ENCODE results near the gene COL9A1. TPM values are rescaled to one million over a fixed set of nuclear protein-coding genes. Genes with fewer than 3 reads are reported as not detected.
"Not testable (repeated sequence)": the region's sequence is repeated elsewhere in the genome, so short reads cannot be mapped to it uniquely, and the experiment has no call there.

COL9A1 gene
- not detected in 2 replicates for total RNA-seq
- long read RNA-seq = 0 reads

DNA sequence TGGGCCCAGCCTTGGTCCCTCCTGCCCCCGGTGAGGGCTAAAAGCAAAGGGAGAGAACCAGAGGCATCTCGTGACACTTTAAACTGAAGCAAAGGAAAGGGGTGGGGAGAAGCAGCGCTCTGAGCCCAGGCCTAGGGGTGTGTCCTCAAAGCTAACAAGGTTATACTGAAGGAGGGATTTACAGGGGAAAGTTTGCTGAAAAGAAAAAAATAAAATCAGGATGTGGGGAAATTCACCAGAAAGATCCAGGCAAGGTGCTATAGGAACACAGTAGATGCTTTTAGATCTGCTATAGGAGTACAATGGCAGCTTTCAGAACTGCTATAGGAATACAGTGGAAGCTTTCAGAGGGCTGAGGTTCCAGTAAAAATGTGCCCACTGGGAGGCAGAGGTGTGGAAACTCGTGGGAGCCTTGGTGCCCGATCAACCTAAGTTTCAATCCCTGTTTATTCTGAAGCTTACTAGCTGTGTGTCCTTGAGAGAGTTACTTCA, at the start of gene COL9A1:
Gene COL9A1, minus strand, starts transcription at position 51 of the 492 bp plus-strand sequence. CDS start 160 bp downstream, outside the sequence.
- Mint-ChIP-seq H3K4me1 (ENCODE audit: unreplicated experiment) (no peaks in the 10 kb centered on the region), H3K27me3 (ENCODE audit: unreplicated experiment) (peaks cover 41% of the 10 kb centered on the region), H3K4me3 (ENCODE audit: unreplicated experiment) (no peak within 1 kb of the TSS)

DNA sequence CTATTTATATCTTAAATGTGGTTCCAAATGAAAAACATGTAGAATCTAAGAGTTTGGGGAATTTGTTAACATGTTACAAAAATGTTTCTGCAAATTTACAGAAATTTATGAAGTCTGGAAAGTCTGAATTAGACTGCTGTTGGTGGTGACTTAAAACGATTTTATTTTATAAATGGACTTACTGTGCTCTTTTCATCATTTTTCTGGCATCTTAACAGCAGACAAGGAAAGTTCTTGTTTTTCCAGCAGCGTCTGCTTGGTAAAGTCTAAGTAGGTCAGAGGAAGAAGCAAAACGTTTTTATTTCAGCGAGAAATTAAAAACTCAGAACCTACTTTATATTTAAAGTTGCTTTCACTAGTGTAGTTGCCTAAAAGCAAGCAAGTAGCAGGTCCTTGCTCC, 48.6 kb upstream of the COL9A1 start:
- H3K27me3 Mint-ChIP-seq (ENCODE audit: unreplicated experiment) = peaks cover 29% of the 10 kb centered on the region

More for the DNA sequence above, at the start of gene COL9A1:
- H3K9me3 Mint-ChIP-seq (ENCODE audit: unreplicated experiment) = no peaks in the 10 kb centered on the region
- TF ChIP-seq, protein P1, sequence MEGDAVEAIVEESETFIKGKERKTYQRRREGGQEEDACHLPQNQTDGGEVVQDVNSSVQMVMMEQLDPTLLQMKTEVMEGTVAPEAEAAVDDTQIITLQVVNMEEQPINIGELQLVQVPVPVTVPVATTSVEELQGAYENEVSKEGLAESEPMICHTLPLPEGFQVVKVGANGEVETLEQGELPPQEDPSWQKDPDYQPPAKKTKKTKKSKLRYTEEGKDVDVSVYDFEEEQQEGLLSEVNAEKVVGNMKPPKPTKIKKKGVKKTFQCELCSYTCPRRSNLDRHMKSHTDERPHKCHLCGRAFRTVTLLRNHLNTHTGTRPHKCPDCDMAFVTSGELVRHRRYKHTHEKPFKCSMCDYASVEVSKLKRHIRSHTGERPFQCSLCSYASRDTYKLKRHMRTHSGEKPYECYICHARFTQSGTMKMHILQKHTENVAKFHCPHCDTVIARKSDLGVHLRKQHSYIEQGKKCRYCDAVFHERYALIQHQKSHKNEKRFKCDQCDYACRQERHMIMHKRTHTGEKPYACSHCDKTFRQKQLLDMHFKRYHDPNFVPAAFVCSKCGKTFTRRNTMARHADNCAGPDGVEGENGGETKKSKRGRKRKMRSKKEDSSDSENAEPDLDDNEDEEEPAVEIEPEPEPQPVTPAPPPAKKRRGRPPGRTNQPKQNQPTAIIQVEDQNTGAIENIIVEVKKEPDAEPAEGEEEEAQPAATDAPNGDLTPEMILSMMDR (IDR thresholded peaks at IDR 0.05) = no peak
- H3K27ac Mint-ChIP-seq (ENCODE audit: unreplicated experiment) = no peak within 1 kb of the TSS
- no peak for DNase-seq (ENCODE audit: extremely low spot score, unreplicated experiment)
- H3K36me3 Mint-ChIP-seq (ENCODE audit: unreplicated experiment) = no peaks in the 10 kb centered on the region

DNA sequence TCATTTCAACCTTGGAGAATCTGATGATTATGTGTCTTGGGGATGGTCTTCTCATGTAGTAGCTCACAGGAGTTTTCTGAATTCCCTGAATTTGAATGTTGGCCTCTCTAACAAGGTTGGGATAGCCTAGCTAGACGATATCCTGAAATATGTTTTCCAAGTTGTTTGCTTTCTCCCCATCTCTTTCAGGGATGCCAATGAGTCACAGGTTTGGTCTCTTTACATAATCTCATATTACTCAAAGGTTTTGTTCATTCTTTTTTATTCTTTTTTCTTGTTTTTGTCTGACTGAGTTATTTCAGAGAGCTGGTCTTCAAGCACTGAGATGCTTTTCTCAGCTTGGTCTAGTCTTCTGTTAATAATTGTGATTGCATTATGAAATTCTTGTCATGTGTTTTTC, 42.7 kb upstream of the COL9A1 start:
- Mint-ChIP-seq H3K4me1 (ENCODE audit: unreplicated experiment) (no peaks in the 10 kb centered on the region), H3K9me3 (ENCODE audit: unreplicated experiment) (no peaks in the 10 kb centered on the region), H3K4me3 (ENCODE audit: unreplicated experiment) (no peak overlapping the region), H3K27ac (ENCODE audit: unreplicated experiment) (no peak overlapping the region), H3K36me3 (ENCODE audit: unreplicated experiment) (no peaks in the 10 kb centered on the region), H3K27me3 (ENCODE audit: unreplicated experiment) (peaks cover 7% of the 10 kb centered on the region)
- TF ChIP-seq, protein P1 (IDR thresholded peaks at IDR 0.05) = no peak
- DNase-seq (ENCODE audit: extremely low spot score, unreplicated experiment) = no peak

More for the DNA sequence above, 48.6 kb upstream of the COL9A1 start:
- no peaks in the 10 kb centered on the region for H3K36me3 Mint-ChIP-seq (ENCODE audit: unreplicated experiment)
- H3K9me3 Mint-ChIP-seq (ENCODE audit: unreplicated experiment) = no peaks in the 10 kb centered on the region
- no peak overlapping the region for H3K27ac Mint-ChIP-seq (ENCODE audit: unreplicated experiment)
- no peaks in the 10 kb centered on the region for H3K4me1 Mint-ChIP-seq (ENCODE audit: unreplicated experiment)
- no peak for DNase-seq (ENCODE audit: extremely low spot score, unreplicated experiment)
- TF ChIP-seq, protein P1 (IDR thresholded peaks at IDR 0.05) = no peak
- H3K4me3 Mint-ChIP-seq (ENCODE audit: unreplicated experiment) = no peak overlapping the region

DNA sequence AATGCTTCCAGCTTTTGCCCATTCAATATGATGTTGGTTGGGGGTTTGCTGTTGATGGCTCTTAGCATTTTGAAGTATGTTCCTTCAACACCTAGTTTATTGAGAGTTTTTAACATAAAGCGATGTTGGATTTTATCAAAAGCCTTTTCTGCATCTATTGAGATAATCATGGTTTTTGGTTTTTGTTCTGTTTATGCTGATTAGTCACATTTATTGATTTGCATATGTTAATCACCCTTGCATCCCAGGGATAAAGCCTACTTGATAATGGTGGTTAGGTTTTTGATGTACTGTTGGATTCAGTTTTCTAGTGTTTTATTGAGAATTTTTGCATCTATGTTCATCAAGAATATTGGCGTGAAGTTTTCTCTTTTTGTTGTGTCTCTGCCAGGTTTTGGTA, 40.4 kb upstream of the COL9A1 start:
- Mint-ChIP-seq H3K27ac (ENCODE audit: unreplicated experiment) (no peak overlapping the region), H3K27me3 (ENCODE audit: unreplicated experiment) (peaks cover 7% of the 10 kb centered on the region), H3K36me3 (ENCODE audit: unreplicated experiment) (no peaks in the 10 kb centered on the region), H3K4me3 (ENCODE audit: unreplicated experiment) (no peak overlapping the region), H3K9me3 (ENCODE audit: unreplicated experiment) (peaks cover 8% of the 10 kb centered on the region), H3K4me1 (ENCODE audit: unreplicated experiment) (no peaks in the 10 kb centered on the region)
- TF ChIP-seq, protein P1 (IDR thresholded peaks at IDR 0.05) = no peak
- DNase-seq (ENCODE audit: extremely low spot score, unreplicated experiment) = no peak

GRCh38 chr6:70339810-70340209, 36.9 kb upstream of the COL9A1 start:
- not testable (repeated sequence) for DNase-seq (ENCODE audit: extremely low spot score, unreplicated experiment); H3K4me3 Mint-ChIP-seq (ENCODE audit: unreplicated experiment); H3K9me3 Mint-ChIP-seq (ENCODE audit: unreplicated experiment); H3K36me3 Mint-ChIP-seq (ENCODE audit: unreplicated experiment); H3K27ac Mint-ChIP-seq (ENCODE audit: unreplicated experiment); H3K4me1 Mint-ChIP-seq (ENCODE audit: unreplicated experiment)
- H3K27me3 Mint-ChIP-seq (ENCODE audit: unreplicated experiment) = peaks cover 17% of the 10 kb centered on the region

DNA sequence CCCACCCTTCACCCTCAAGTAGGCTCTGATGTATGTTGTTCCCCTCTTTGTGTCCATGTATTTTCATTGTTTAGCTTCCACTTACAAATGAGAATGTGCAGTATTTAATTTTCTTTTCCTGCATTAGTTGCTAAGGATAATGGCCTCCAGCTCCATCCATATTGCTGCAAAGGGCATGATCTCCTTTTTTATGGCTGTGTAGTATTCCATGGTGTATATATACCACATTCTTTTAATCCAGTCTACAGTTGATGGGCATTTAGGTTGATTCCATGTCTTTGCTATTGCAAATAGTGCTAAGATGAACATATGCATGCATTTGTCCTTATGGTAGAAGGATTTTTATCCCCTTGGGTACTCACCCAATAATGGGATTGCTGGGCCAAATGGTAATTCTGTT, 35.9 kb upstream of the COL9A1 start:
- H3K27me3 Mint-ChIP-seq (ENCODE audit: unreplicated experiment) = peaks cover 13% of the 10 kb centered on the region

More for the DNA sequence above, 35.9 kb upstream of the COL9A1 start:
- DNase-seq (ENCODE audit: extremely low spot score, unreplicated experiment) = no peak
- Mint-ChIP-seq H3K4me3 (ENCODE audit: unreplicated experiment) (no peak overlapping the region), H3K4me1 (ENCODE audit: unreplicated experiment) (no peaks in the 10 kb centered on the region), H3K27ac (ENCODE audit: unreplicated experiment) (no peak overlapping the region), H3K36me3 (ENCODE audit: unreplicated experiment) (no peaks in the 10 kb centered on the region), H3K9me3 (ENCODE audit: unreplicated experiment) (peaks cover 8% of the 10 kb centered on the region)
- TF ChIP-seq, protein P1 (IDR thresholded peaks at IDR 0.05) = no peak

Data from osteocyte (in vitro differentiated cells).